Osteocyte (in vitro differentiated cells): ENCODE measurements around the gene OSBP. TPM values are rescaled to one million over a fixed set of nuclear protein-coding genes. Genes with fewer than 3 reads are reported as not detected.

Source experiments
- DNase-seq: peaks from one replicate; pipeline ENCODE4 v3.0.0; 2021; ENCODE audit warnings: mixed read lengths; ENCODE audit not compliant: unreplicated experiment; ENCODE audit errors: extremely low spot score
- H3K27ac Mint-ChIP-seq: one replicate; pipeline ENCODE4 v1.8.0; 2021; ENCODE audit warnings: mild to moderate bottlenecking, mixed read lengths; ENCODE audit not compliant: unreplicated experiment
- H3K27me3 Mint-ChIP-seq: one replicate; pipeline ENCODE4 v1.8.0; 2021; ENCODE audit warnings: mixed read lengths; ENCODE audit not compliant: unreplicated experiment
- H3K36me3 Mint-ChIP-seq: one replicate; pipeline ENCODE4 v1.8.0; 2021; ENCODE audit warnings: mixed read lengths; ENCODE audit not compliant: unreplicated experiment
- H3K4me1 Mint-ChIP-seq: one replicate; pipeline ENCODE4 v1.8.0; 2021; ENCODE audit warnings: mixed read lengths; ENCODE audit not compliant: unreplicated experiment
- H3K4me3 Mint-ChIP-seq: one replicate; pipeline ENCODE4 v1.8.0; 2021; ENCODE audit warnings: mild to moderate bottlenecking, moderate library complexity, mixed read lengths; ENCODE audit not compliant: unreplicated experiment
- H3K9me3 Mint-ChIP-seq: one replicate; pipeline ENCODE4 v1.8.0; 2021; ENCODE audit warnings: mixed read lengths; ENCODE audit not compliant: unreplicated experiment
- CTCF ChIP-seq: fragments of 200-600 bp; sonication (generic); IDR thresholded peaks from 2 replicates; pipeline ENCODE4 v1.5.0; 2021; ENCODE audit warnings: antibody characterized with exemption, mild to moderate bottlenecking, moderate library complexity
- total RNA-seq: library from RNA; stranded (reverse); gene quantifications from 2 replicates; pipeline ENCODE4 v1.2.1, GENCODE V29; 2021

Gene OSBP
- total RNA-seq, 1 donor from 2014 or later, result 45.7 TPM

GRCh38 chr11:59598961-59599360 lies 16.6 kb downstream of the OSBP start:
- no peaks in the 10 kb centered on the region for H3K9me3 Mint-ChIP-seq
- TF ChIP-seq CTCF, result no peak
- no peak overlapping the region for H3K4me3 Mint-ChIP-seq
- H3K36me3 Mint-ChIP-seq, result peaks cover 51% of the 10 kb centered on the region
- H3K4me1 Mint-ChIP-seq, result no peaks in the 10 kb centered on the region
- DNase-seq, result no peak
- H3K27me3 Mint-ChIP-seq, result no peaks in the 10 kb centered on the region
- no peak overlapping the region for H3K27ac Mint-ChIP-seq

- Mint-ChIP-seq H3K36me3 (peaks cover 54% of the 10 kb centered on the region), H3K4me1 (no peaks in the 10 kb centered on the region), H3K27ac (no peak overlapping the region), H3K27me3 (no peaks in the 10 kb centered on the region), H3K4me3 (no peak overlapping the region), H3K9me3 (peaks cover 7% of the 10 kb centered on the region)
- no peak for DNase-seq
- TF ChIP-seq CTCF, result no peak
Observed at GRCh38 chr11:59584294-59584693, 31.3 kb downstream of the OSBP start.

GRCh38 chr11:59582006-59582405 lies 33.6 kb downstream of the OSBP start:
- no peak for DNase-seq
- Mint-ChIP-seq H3K9me3 (peaks cover 7% of the 10 kb centered on the region), H3K27ac (no peak overlapping the region), H3K36me3 (peaks cover 61% of the 10 kb centered on the region), H3K4me3 (no peak overlapping the region), H3K27me3 (no peaks in the 10 kb centered on the region), H3K4me1 (no peaks in the 10 kb centered on the region)
- TF ChIP-seq CTCF, result no peak

- DNase-seq, result no peak
- no peak for TF ChIP-seq CTCF
- no peaks in the 10 kb centered on the region for H3K27me3 Mint-ChIP-seq
- no peaks in the 10 kb centered on the region for H3K9me3 Mint-ChIP-seq
- no peak overlapping the region for H3K4me3 Mint-ChIP-seq
- peaks cover 62% of the 10 kb centered on the region for H3K36me3 Mint-ChIP-seq
- H3K4me1 Mint-ChIP-seq, result peaks cover 10% of the 10 kb centered on the region
- H3K27ac Mint-ChIP-seq, result no peak overlapping the region
Observed at GRCh38 chr11:59578369-59578768, 37.2 kb downstream of the OSBP start.

GRCh38 chr11:59575505-59575904 lies 40.1 kb downstream of the OSBP start:
- Mint-ChIP-seq H3K36me3 (peaks cover 52% of the 10 kb centered on the region), H3K9me3 (no peaks in the 10 kb centered on the region), H3K27me3 (no peaks in the 10 kb centered on the region), H3K27ac (no peak overlapping the region), H3K4me3 (no peak overlapping the region), H3K4me1 (peaks cover 14% of the 10 kb centered on the region)
- TF ChIP-seq CTCF, result no peak
- no peak for DNase-seq
